Common myeloid progenitor, CD34-positive (primary cell): ENCODE results near the gene RABL6.

Source experiments
- CTCF ChIA-PET: fragments of 350-600 bp; sonication (Branson Sonifier 250); formaldehyde crosslinking; loops from one replicate; lab custom pipeline; 2021; ENCODE audit warnings: antibody characterized with exemption; lab: Charles Lee
- POLR2A ChIA-PET: fragments of 350-600 bp; sonication (Branson Sonifier 250); formaldehyde crosslinking; loops from one replicate; lab custom pipeline; 2021; ENCODE audit warnings: antibody characterized with exemption; lab: Charles Lee
- DNase-seq, 3 donors: peaks; one replicate each; pipeline versions ENCODE4 v3.0.0 to v3.0.0-alpha.2; 2013
- H3K27ac ChIP-seq, 2 experiments: 1 replicate in 1 of 2; 2 replicates in 1 of 2; pipeline ENCODE4 v1.7.0; 2013; ENCODE audit warnings: inconsistent platforms in 2 of 2, low read length in 2 of 2, mild to moderate bottlenecking in 2 of 2, low read depth in 1 of 2, moderate library complexity in 1 of 2; ENCODE audit not compliant: severe bottlenecking in 2 of 2, insufficient read depth in 1 of 2, poor library complexity in 1 of 2
- H3K27me3 ChIP-seq, 5 experiments: replicated peaks in 2 of 5; 1 replicate in 3 of 5; 2 replicates in 2 of 5; pipeline versions ENCODE4 v1.6.1 to v1.7.0; 2013; ENCODE audit warnings: low read length in 4 of 5, mild to moderate bottlenecking in 2 of 5, moderate library complexity in 2 of 5, inconsistent platforms in 1 of 5; ENCODE audit not compliant: insufficient read depth in 5 of 5, control insufficient read depth in 4 of 5
- H3K36me3 ChIP-seq, 4 experiments: 1 replicate in 2 of 4; 2 replicates in 2 of 4; pipeline versions ENCODE4 v1.6.1 to v1.7.0; 2013; ENCODE audit warnings: low read length in 3 of 4, control low read depth in 1 of 4, mild to moderate bottlenecking in 1 of 4; ENCODE audit not compliant: control insufficient read depth in 4 of 4, insufficient read depth in 4 of 4
- H3K4me1 ChIP-seq, 4 experiments: 1 replicate in 3 of 4; 2 replicates in 1 of 4; pipeline versions ENCODE4 v1.6.1 to v1.7.1; 2013; ENCODE audit warnings: low read length in 3 of 4, mild to moderate bottlenecking in 3 of 4, control low read depth in 1 of 4, inconsistent platforms in 1 of 4, moderate library complexity in 1 of 4; ENCODE audit not compliant: control insufficient read depth in 4 of 4, insufficient read depth in 4 of 4; ENCODE audit errors: control extremely low read depth in 1 of 4
- H3K4me3 ChIP-seq, 7 experiments: 1 replicate in 4 of 7; 2 replicates in 3 of 7; pipeline versions ENCODE4 v1.5.1 to v1.7.0; 2013; ENCODE audit warnings: mild to moderate bottlenecking in 7 of 7, low read length in 6 of 7, moderate library complexity in 6 of 7, inconsistent platforms in 2 of 7, low read depth in 2 of 7, control low read depth in 1 of 7; ENCODE audit not compliant: insufficient read depth in 4 of 7, control insufficient read depth in 1 of 7; ENCODE audit errors: extremely low read depth in 1 of 7
- H3K9me3 ChIP-seq, 5 experiments: 1 replicate in 4 of 5; 2 replicates in 1 of 5; pipeline versions ENCODE4 v1.6.1 to v1.7.1; 2013; ENCODE audit warnings: low read length in 4 of 5, mild to moderate bottlenecking in 2 of 5, inconsistent platforms in 1 of 5, low read depth in 1 of 5, moderate library complexity in 1 of 5; ENCODE audit not compliant: control insufficient read depth in 4 of 5, insufficient read depth in 2 of 5; ENCODE audit errors: control extremely low read depth in 1 of 5
- WGBS: methylation state at CpG from one replicate; pipeline ENCODE4 v1.1.5; 2013; ENCODE audit not compliant: insufficient coverage; 5-methylcytosine and 5-hydroxymethylcytosine counted together

Gene RABL6

DNA sequence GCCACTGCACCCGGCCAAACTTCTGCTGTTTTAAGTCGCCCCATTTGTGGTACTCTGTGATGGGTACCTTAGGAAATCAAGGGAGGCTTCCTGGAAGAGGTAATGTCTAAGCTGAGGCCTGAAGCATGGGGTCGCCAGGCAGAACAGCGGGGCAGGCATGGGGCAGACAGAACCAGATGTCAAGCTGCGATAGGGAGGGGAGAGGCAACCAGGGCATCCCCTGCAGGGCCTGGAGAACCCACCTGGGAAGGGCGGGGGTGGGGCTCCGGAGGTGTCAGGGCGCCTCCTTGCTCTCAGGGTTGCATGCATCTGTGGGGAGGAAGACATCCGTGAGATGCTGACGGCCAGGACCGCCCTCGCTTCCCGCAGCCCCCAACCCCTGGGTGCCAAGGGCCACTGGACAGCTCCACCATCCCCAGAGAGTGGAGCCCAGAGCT is 46.2 kb upstream of the RABL6 start:
- POLR2A ChIA-PET, result no interaction called here
- CTCF ChIA-PET, result interaction anchor here (1.1 to 4.7 kb wide), 7 partner anchors 12 to 32 kb away, joined by 3 to 22 read pairs (median 4); no protein-coding TSS in a partner anchor

DNA sequence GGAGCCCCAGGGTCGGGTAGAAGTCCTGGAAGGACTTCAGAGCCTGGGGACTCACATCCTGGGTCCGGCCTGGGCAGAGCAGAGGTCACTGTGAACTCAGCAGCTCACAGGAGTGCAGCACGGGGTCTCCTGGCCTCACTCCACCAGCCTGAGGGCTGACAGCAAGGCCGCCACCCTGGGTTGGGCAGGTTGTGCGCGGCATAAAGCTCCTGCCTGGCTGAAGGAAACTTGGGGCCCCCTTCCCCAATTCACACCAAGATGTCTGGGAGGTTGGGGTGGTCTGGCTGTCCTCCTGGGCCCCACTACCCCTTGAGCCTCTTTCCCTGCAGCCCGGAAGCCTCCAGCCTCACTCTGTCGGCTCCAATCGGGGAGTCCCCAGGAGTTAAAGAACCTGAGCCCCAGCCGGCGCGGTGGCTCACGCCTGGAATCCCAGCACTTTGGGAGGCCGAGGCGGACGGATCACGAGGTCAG is 45.5 kb upstream of the RABL6 start:
- WGBS, result 96% methylated on average over 11 of the region's 17 CpGs
- POLR2A ChIA-PET, result no interaction called here
- Histone ChIP-seq H3K4me3 (no peak overlapping the region), H3K27ac (no peak overlapping the region), H3K27me3 (no peaks in the 10 kb centered on the region), H3K4me1 (peaks cover 0 to 8% (median 5%) of the 10 kb centered on the region in 4 experiments), H3K36me3 (no peaks in the 10 kb centered on the region), H3K9me3 (no peaks in the 10 kb centered on the region)
- DNase-seq, result no peak
- CTCF ChIA-PET, result interaction anchor here (1.1 to 4.7 kb wide), 5 partner anchors 12 to 33 kb away, joined by 3 to 22 read pairs (median 5); no protein-coding TSS in a partner anchor

More for the DNA sequence above, 46.2 kb upstream of the RABL6 start:
- H3K27me3 ChIP-seq, result no peaks in the 10 kb centered on the region
- H3K4me1 ChIP-seq, result peaks cover 0 to 8% (median 5%) of the 10 kb centered on the region in 4 experiments
- H3K27ac ChIP-seq, result no peak overlapping the region
- 94% methylated on average over 13 of the region's 13 CpGs for WGBS
- H3K4me3 ChIP-seq, result no peak overlapping the region
- H3K9me3 ChIP-seq, result no peaks in the 10 kb centered on the region
- no peaks in the 10 kb centered on the region for H3K36me3 ChIP-seq
- DNase-seq, result no peak

DNA sequence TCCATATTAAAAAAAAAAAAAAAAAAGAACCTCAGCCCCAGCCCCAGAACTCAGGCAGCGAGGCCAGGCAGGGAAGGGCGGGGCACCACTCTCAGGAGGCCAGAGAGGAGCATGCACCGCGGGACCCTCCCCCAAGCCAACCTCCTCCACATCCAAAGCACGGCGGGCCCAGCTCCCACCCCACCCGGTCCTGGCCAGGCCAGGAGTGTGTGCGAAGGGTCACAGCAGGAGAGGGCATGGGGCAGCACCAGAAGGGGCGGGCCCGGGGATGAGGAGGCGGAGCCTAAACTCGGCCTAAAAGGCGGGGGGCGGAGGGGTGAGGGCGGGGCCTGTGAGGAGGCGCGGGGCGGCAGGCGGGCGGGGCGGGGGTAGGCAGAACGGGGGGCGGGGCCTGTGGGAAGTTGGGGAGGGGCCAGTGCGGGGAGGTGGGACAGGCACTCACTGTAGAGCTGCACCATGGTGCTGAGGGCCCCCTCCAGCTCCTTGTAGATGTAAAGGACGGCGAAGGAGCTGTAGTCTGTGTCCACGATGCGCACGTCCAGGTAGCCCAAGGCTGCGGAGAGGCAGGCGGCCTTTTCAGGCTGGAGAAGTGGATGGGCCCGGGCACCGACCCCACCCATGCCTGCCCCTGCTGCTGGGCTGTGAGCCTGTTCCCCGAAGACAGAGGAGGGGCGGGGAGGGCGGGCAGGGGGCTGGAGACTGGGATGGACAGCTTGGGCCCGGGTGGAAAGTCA is 44.7 kb upstream of the RABL6 start:
- POLR2A ChIA-PET, result no interaction called here

DNA sequence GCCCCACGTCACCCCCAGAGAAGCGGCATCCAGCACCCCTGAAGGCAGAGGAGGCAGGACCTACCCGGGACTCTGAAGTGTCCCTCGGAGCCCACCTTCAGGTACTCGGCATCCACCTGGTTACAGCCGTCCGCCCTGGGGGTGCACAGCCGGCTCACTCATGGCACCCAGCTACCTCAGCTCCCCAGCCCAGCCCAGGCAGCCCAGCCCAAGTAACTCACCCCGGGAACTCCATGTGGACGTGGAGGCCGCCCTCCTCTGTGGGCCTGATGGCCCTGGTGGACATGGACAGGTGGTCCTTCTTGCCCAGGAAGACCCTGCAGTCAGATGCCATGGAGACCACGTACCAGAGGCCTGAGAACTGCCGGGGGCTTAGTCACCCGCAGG is 44.1 kb upstream of the RABL6 start:
- CTCF ChIA-PET, result interaction anchor here (1.0 to 1.8 kb wide), 6 partner anchors 9 to 37 kb away, joined by 3 to 6 read pairs (median 4); no protein-coding TSS in a partner anchor
- no peak for DNase-seq
- WGBS, result 89% methylated on average over 14 of the region's 14 CpGs
- Histone ChIP-seq H3K4me1 (peaks cover 0 to 8% (median 5%) of the 10 kb centered on the region in 4 experiments), H3K27me3 (no peaks in the 10 kb centered on the region), H3K9me3 (no peaks in the 10 kb centered on the region), H3K36me3 (no peaks in the 10 kb centered on the region), H3K27ac (no peak overlapping the region), H3K4me3 (peak overlapping the region in 1 of 7 experiments; percentile 19)
- POLR2A ChIA-PET, result no interaction called here

More for the DNA sequence above, 44.7 kb upstream of the RABL6 start:
- Histone ChIP-seq H3K9me3 (no peaks in the 10 kb centered on the region), H3K27ac (no peak overlapping the region), H3K36me3 (no peaks in the 10 kb centered on the region), H3K27me3 (no peaks in the 10 kb centered on the region), H3K4me1 (peaks cover 0 to 8% (median 5%) of the 10 kb centered on the region in 4 experiments), H3K4me3 (peak overlapping the region in 2 of 7 experiments; percentile 19 to 28)
- 34% methylated on average over 16 of the region's 37 CpGs for WGBS
- CTCF ChIA-PET, result interaction anchor here (1.1 to 1.8 kb wide), 6 partner anchors 9 to 34 kb away, joined by 3 to 6 read pairs (median 4); no protein-coding TSS in a partner anchor
- DNase-seq, result peak; percentile 75 to 84 (median 83)

DNA sequence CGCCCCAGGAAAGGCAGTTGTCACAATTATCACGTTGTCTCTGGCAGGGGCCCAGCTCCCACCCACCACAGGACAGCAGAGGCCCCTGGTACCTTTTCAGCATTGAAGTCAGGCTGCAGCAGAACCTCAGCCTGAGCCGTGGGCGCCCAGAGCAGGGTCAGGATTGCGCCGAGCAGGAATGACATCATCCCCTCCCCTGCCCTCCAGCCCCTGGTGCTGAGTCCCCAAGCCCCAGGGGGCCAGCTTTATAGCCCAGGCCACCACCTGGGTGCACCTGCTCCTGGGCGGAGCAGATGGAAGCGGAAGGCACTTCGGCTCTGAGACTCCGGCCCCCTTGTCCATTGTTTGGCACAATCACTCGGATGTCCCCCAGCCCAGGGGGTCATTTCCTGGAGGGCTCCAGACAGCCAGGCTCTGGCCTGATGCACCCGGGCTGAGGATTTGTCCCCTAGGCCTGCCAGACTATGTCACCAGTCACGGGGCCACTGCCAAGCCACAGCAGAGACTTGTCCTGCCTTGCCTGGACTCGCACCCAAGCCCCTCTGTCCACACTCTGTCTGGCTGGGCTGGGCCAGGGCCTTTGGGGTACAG is 43.4 kb upstream of the RABL6 start, which contains the start of gene LCN15:
TSS of gene LCN15 (minus strand) at position 218 of the 591 bp plus-strand sequence. CDS start at position 188, 30 bp downstream.
- Histone ChIP-seq H3K9me3 (no peaks in the 10 kb centered on the region), H3K4me3 (peak within 1 kb of the TSS in 2 of 7 experiments; percentile 19 to 28), H3K27ac (no peak within 1 kb of the TSS), H3K4me1 (peaks cover 0 to 8% (median 5%) of the 10 kb centered on the region in 4 experiments), H3K27me3 (no peaks in the 10 kb centered on the region), H3K36me3 (no peaks in the 10 kb centered on the region)
- ChIA-PET CTCF (interaction anchor here (0.9 to 1.6 kb wide), 7 partner anchors 8 to 37 kb away, joined by 3 to 6 read pairs (median 3); no protein-coding TSS in a partner anchor), POLR2A (no interaction called here)
- DNase-seq, result no peak
- 91% methylated on average over 13 of the region's 14 CpGs for WGBS

DNA sequence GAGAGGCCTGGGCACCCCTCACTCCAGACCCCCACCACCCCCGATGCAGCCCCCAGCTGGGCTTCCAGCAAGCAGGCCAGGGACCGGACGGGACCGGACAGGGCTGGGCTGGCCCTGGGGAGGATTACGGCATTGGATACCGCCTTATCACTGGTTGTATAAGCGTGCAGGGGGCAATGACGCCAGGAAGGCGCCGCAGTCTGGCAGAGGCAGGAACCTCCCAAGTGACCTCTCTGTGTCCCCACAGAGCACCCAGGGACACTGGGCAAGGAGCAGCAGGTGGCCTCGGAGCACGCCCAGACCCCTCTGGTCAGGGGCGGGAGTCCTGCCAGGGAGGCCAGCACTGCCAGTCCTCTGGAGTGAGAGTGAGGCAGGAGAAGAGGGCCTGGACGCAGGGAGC is 42.7 kb upstream of the RABL6 start:
- ChIA-PET POLR2A (no interaction called here), CTCF (interaction anchor here (0.9 to 10.8 kb wide), 5 partner anchors 13 to 38 kb away, joined by 3 to 75 read pairs (median 3); no protein-coding TSS in a partner anchor)
- Histone ChIP-seq H3K27ac (no peak overlapping the region), H3K4me3 (no peak overlapping the region), H3K36me3 (no peaks in the 10 kb centered on the region), H3K27me3 (no peaks in the 10 kb centered on the region), H3K4me1 (peaks cover 0 to 12% (median 7%) of the 10 kb centered on the region in 4 experiments), H3K9me3 (no peaks in the 10 kb centered on the region)
- DNase-seq, result no peak
- 96% methylated on average over 13 of the region's 14 CpGs for WGBS
